ENCODE data around the gene POU2F1. TPM values are rescaled to one million over a fixed set of nuclear protein-coding genes. Genes with fewer than 3 reads are reported as not detected.

The POU2F1 gene
- total and polyA plus RNA-seq, 5 donors from 2014 or later, result 5.2 to 35.3 (median 10.0) TPM

GRCh38 chr1:167434306-167434705 lies 213.6 kb downstream of the POU2F1 start:
- peak overlapping the region; percentile 62 for H3K27ac ChIP-seq (ENCODE audit: insufficient read depth, low read length, poor library complexity, severe bottlenecking)

GRCh38 chr1:167435484-167435883 lies 214.8 kb downstream of the POU2F1 start:
- Histone ChIP-seq H3K36me3 (ENCODE audit: control insufficient read depth, insufficient read depth, low read length) (peaks cover 87% of the 10 kb centered on the region), H3K27ac (ENCODE audit: insufficient read depth, low read length, poor library complexity, severe bottlenecking) (peak overlapping the region; percentile 70)

More at GRCh38 chr1:167434306-167434705, 213.6 kb downstream of the POU2F1 start:
- H3K9me3 Mint-ChIP-seq, result no peaks in the 10 kb centered on the region
- H3K27ac Mint-ChIP-seq, result peak overlapping the region; percentile 88 to 93 (median 90)
- no peaks in the 10 kb centered on the region for H3K9me3 ChIP-seq (ENCODE audit: control insufficient read depth in 2 of 2, low read length in 2 of 2)
- H3K4me3 ChIP-seq (ENCODE audit: low read depth, low read length), result no peak overlapping the region
- peaks cover 87% of the 10 kb centered on the region for H3K36me3 ChIP-seq (ENCODE audit: control insufficient read depth, insufficient read depth, low read length)
- H3K4me1 Mint-ChIP-seq, result peaks cover 21 to 92% (median 60%) of the 10 kb centered on the region in 4 donors
- ATAC-seq (ENCODE audit: low read depth in 2 of 2) (no peak), DNase-seq (no peak)
- peaks cover 4% of the 10 kb centered on the region for H3K27me3 Mint-ChIP-seq
- peaks cover 60% of the 10 kb centered on the region for H3K36me3 Mint-ChIP-seq
- no peaks in the 10 kb centered on the region for H3K27me3 ChIP-seq (ENCODE audit: control insufficient read depth, insufficient read depth, low read length)
- H3K4me1 ChIP-seq (ENCODE audit: control insufficient read depth, insufficient read depth, low read length, poor library complexity, severe bottlenecking), result peaks cover 87% of the 10 kb centered on the region
- H3K4me3 Mint-ChIP-seq, result peak overlapping the region in 3 of 4 donors; percentile 47 to 74 (median 69)

GRCh38 chr1:167438171-167439138 lies 217.8 kb downstream of the POU2F1 start:
- Mint-ChIP-seq H3K27ac (peak overlapping the region; percentile 96 to 98 (median 97)), H3K9me3 (peaks cover 0 to 2% (median 0%) of the 10 kb centered on the region in 7 donors), H3K36me3 (peaks cover 67% of the 10 kb centered on the region), H3K4me1 (peaks cover 21 to 95% (median 69%) of the 10 kb centered on the region in 4 donors), H3K27me3 (no peaks in the 10 kb centered on the region), H3K4me3 (peak overlapping the region; percentile 79 to 88 (median 80))
- DNase-seq (peak in 1 of 3 donors; percentile 76), ATAC-seq (ENCODE audit: low read depth in 2 of 2) (peak; percentile 30 to 39)
- Histone ChIP-seq H3K27ac (ENCODE audit: insufficient read depth, low read length, poor library complexity, severe bottlenecking) (peak overlapping the region; percentile 70), H3K4me3 (ENCODE audit: low read depth, low read length) (no peak overlapping the region), H3K27me3 (ENCODE audit: control insufficient read depth, insufficient read depth, low read length) (no peaks in the 10 kb centered on the region), H3K4me1 (ENCODE audit: control insufficient read depth, insufficient read depth, low read length, poor library complexity, severe bottlenecking) (peaks cover 94% of the 10 kb centered on the region), H3K36me3 (ENCODE audit: control insufficient read depth, insufficient read depth, low read length) (peaks cover 78% of the 10 kb centered on the region), H3K9me3 (ENCODE audit: control insufficient read depth in 2 of 2, low read length in 2 of 2) (no peaks in the 10 kb centered on the region)

More at GRCh38 chr1:167435484-167435883, 214.8 kb downstream of the POU2F1 start:
- H3K4me1 Mint-ChIP-seq, result peaks cover 21 to 92% (median 61%) of the 10 kb centered on the region in 4 donors
- H3K4me1 ChIP-seq (ENCODE audit: control insufficient read depth, insufficient read depth, low read length, poor library complexity, severe bottlenecking), result peaks cover 92% of the 10 kb centered on the region
- H3K4me3 ChIP-seq (ENCODE audit: low read depth, low read length), result no peak overlapping the region
- H3K27me3 ChIP-seq (ENCODE audit: control insufficient read depth, insufficient read depth, low read length), result no peaks in the 10 kb centered on the region
- peaks cover 63% of the 10 kb centered on the region for H3K36me3 Mint-ChIP-seq
- no peaks in the 10 kb centered on the region for H3K9me3 ChIP-seq (ENCODE audit: control insufficient read depth in 2 of 2, low read length in 2 of 2)
- peaks cover 4% of the 10 kb centered on the region for H3K27me3 Mint-ChIP-seq
- no peak for DNase-seq
- peak overlapping the region; percentile 59 to 79 (median 70) for H3K4me3 Mint-ChIP-seq
- H3K9me3 Mint-ChIP-seq, result no peaks in the 10 kb centered on the region
- H3K27ac Mint-ChIP-seq, result peak overlapping the region; percentile 76 to 96 (median 81)
- no peak for ATAC-seq (ENCODE audit: low read depth in 2 of 2)

GRCh38 chr1:167439301-167439988 lies 218.8 kb downstream of the POU2F1 start:
- no peak overlapping the region for H3K4me3 ChIP-seq (ENCODE audit: low read depth, low read length)
- peaks cover 78% of the 10 kb centered on the region for H3K36me3 ChIP-seq (ENCODE audit: control insufficient read depth, insufficient read depth, low read length)
- peak overlapping the region; percentile 96 to 98 (median 96) for H3K27ac Mint-ChIP-seq

GRCh38 chr1:167440345-167440744 lies 219.7 kb downstream of the POU2F1 start:
- Histone ChIP-seq H3K36me3 (ENCODE audit: control insufficient read depth, insufficient read depth, low read length) (peaks cover 79% of the 10 kb centered on the region), H3K27me3 (ENCODE audit: control insufficient read depth, insufficient read depth, low read length) (no peaks in the 10 kb centered on the region), H3K4me1 (ENCODE audit: control insufficient read depth, insufficient read depth, low read length, poor library complexity, severe bottlenecking) (peaks cover 92% of the 10 kb centered on the region), H3K27ac (ENCODE audit: insufficient read depth, low read length, poor library complexity, severe bottlenecking) (peak overlapping the region; percentile 70), H3K4me3 (ENCODE audit: low read depth, low read length) (no peak overlapping the region), H3K9me3 (ENCODE audit: control insufficient read depth in 2 of 2, low read length in 2 of 2) (no peaks in the 10 kb centered on the region)
- peaks cover 21 to 96% (median 69%) of the 10 kb centered on the region in 4 donors for H3K4me1 Mint-ChIP-seq
- no peak for ATAC-seq (ENCODE audit: low read depth in 2 of 2)
- H3K9me3 Mint-ChIP-seq, result peaks cover 0 to 2% (median 0%) of the 10 kb centered on the region in 7 donors
- peak overlapping the region; percentile 89 to 93 (median 91) for H3K27ac Mint-ChIP-seq
- peak overlapping the region in 3 of 4 donors; percentile 34 to 65 (median 62) for H3K4me3 Mint-ChIP-seq
- H3K36me3 Mint-ChIP-seq, result peaks cover 68% of the 10 kb centered on the region
- DNase-seq, result no peak
- H3K27me3 Mint-ChIP-seq, result no peaks in the 10 kb centered on the region

More at GRCh38 chr1:167439301-167439988, 218.8 kb downstream of the POU2F1 start:
- ATAC-seq (ENCODE audit: low read depth in 2 of 2) (no peak), DNase-seq (no peak)
- Mint-ChIP-seq H3K9me3 (peaks cover 0 to 2% (median 0%) of the 10 kb centered on the region in 7 donors), H3K4me3 (peak overlapping the region; percentile 43 to 88 (median 64)), H3K27me3 (no peaks in the 10 kb centered on the region), H3K36me3 (peaks cover 65% of the 10 kb centered on the region), H3K4me1 (peaks cover 21 to 95% (median 66%) of the 10 kb centered on the region in 4 donors)
- H3K27ac ChIP-seq (ENCODE audit: insufficient read depth, low read length, poor library complexity, severe bottlenecking), result peak overlapping the region; percentile 70
- no peaks in the 10 kb centered on the region for H3K27me3 ChIP-seq (ENCODE audit: control insufficient read depth, insufficient read depth, low read length)
- H3K9me3 ChIP-seq (ENCODE audit: control insufficient read depth in 2 of 2, low read length in 2 of 2), result no peaks in the 10 kb centered on the region
- H3K4me1 ChIP-seq (ENCODE audit: control insufficient read depth, insufficient read depth, low read length, poor library complexity, severe bottlenecking), result peaks cover 93% of the 10 kb centered on the region

GRCh38 chr1:167440776-167441175 lies 220.1 kb downstream of the POU2F1 start:
- Mint-ChIP-seq H3K36me3 (peaks cover 71% of the 10 kb centered on the region), H3K4me1 (peaks cover 25 to 96% (median 69%) of the 10 kb centered on the region in 4 donors), H3K27me3 (no peaks in the 10 kb centered on the region), H3K27ac (peak overlapping the region; percentile 89 to 93 (median 91)), H3K4me3 (peak overlapping the region in 1 of 4 donors; percentile 65), H3K9me3 (peaks cover 0 to 2% (median 0%) of the 10 kb centered on the region in 7 donors)
- peaks cover 78% of the 10 kb centered on the region for H3K36me3 ChIP-seq (ENCODE audit: control insufficient read depth, insufficient read depth, low read length)
- H3K9me3 ChIP-seq (ENCODE audit: control insufficient read depth in 2 of 2, low read length in 2 of 2), result no peaks in the 10 kb centered on the region
- ATAC-seq (ENCODE audit: low read depth in 2 of 2), result no peak
- peaks cover 92% of the 10 kb centered on the region for H3K4me1 ChIP-seq (ENCODE audit: control insufficient read depth, insufficient read depth, low read length, poor library complexity, severe bottlenecking)
- H3K4me3 ChIP-seq (ENCODE audit: low read depth, low read length), result no peak overlapping the region
- DNase-seq, result no peak
- no peaks in the 10 kb centered on the region for H3K27me3 ChIP-seq (ENCODE audit: control insufficient read depth, insufficient read depth, low read length)
- H3K27ac ChIP-seq (ENCODE audit: insufficient read depth, low read length, poor library complexity, severe bottlenecking), result no peak overlapping the region

GRCh38 chr1:167441222-167441621 lies 220.5 kb downstream of the POU2F1 start:
- Histone ChIP-seq H3K27me3 (ENCODE audit: control insufficient read depth, insufficient read depth, low read length) (no peaks in the 10 kb centered on the region), H3K4me3 (ENCODE audit: low read depth, low read length) (no peak overlapping the region), H3K9me3 (ENCODE audit: control insufficient read depth in 2 of 2, low read length in 2 of 2) (no peaks in the 10 kb centered on the region), H3K36me3 (ENCODE audit: control insufficient read depth, insufficient read depth, low read length) (peaks cover 75% of the 10 kb centered on the region), H3K27ac (ENCODE audit: insufficient read depth, low read length, poor library complexity, severe bottlenecking) (peak overlapping the region; percentile 62), H3K4me1 (ENCODE audit: control insufficient read depth, insufficient read depth, low read length, poor library complexity, severe bottlenecking) (peaks cover 92% of the 10 kb centered on the region)
- DNase-seq (no peak), ATAC-seq (ENCODE audit: low read depth in 2 of 2) (no peak)
- Mint-ChIP-seq H3K36me3 (peaks cover 71% of the 10 kb centered on the region), H3K9me3 (peaks cover 0 to 2% (median 0%) of the 10 kb centered on the region in 7 donors), H3K27me3 (no peaks in the 10 kb centered on the region), H3K4me3 (peak overlapping the region in 2 of 4 donors; percentile 49 to 69), H3K27ac (peak overlapping the region; percentile 63 to 91 (median 89)), H3K4me1 (peaks cover 27 to 96% (median 70%) of the 10 kb centered on the region in 4 donors)

All from CD4-positive, CD25-positive, alpha-beta regulatory T cell (primary cell).